Keratinocyte (primary cell): ENCODE measurements around the gene VAV2. TPM values are rescaled to one million over a fixed set of nuclear protein-coding genes. Genes with fewer than 3 reads are reported as not detected.

Experiments
- DNase-seq: peaks from one replicate; pipeline ENCODE4 v3.0.0-alpha.2; 2011; ENCODE audit warnings: low read depth, missing footprints, low spot score
- FAIRE-seq: peaks from 2 replicates; lab custom pipeline; 2011; peaks lifted over from hg19 to GRCh38; lab: Jason Lieb, UNC
- H2AFZ ChIP-seq: 2 replicates; pipeline ENCODE4 v1.6.0; 2012; ENCODE audit warnings: low read length, control low read depth, inconsistent platforms; ENCODE audit not compliant: control insufficient read depth
- H3K27ac ChIP-seq: 2 replicates; pipeline ENCODE4 v1.5.1; 2011; ENCODE audit warnings: low read length; ENCODE audit not compliant: control insufficient read depth, insufficient read depth
- H3K27me3 ChIP-seq: 3 replicates; pipeline ENCODE4 v1.6.0; 2011; ENCODE audit warnings: low read length; ENCODE audit not compliant: control insufficient read depth, insufficient read depth; ENCODE audit errors: extremely low read depth
- H3K36me3 ChIP-seq, 2 experiments: 2 replicates in 1 of 2; 3 replicates in 1 of 2; pipeline ENCODE4 v1.5.1; 2011; ENCODE audit warnings: low read length in 2 of 2, mild to moderate bottlenecking in 1 of 2; ENCODE audit not compliant: control insufficient read depth in 2 of 2, insufficient read depth in 2 of 2; ENCODE audit errors: extremely low read depth in 1 of 2
- H3K4me1 ChIP-seq: 3 replicates; pipeline ENCODE4 v1.5.1; 2011; ENCODE audit warnings: low read length; ENCODE audit not compliant: control insufficient read depth, insufficient read depth; ENCODE audit errors: extremely low read depth
- H3K4me2 ChIP-seq: 3 replicates; pipeline ENCODE4 v1.6.0; 2011; ENCODE audit warnings: low read depth, low read length; ENCODE audit not compliant: control insufficient read depth, insufficient read depth; ENCODE audit errors: extremely low read depth
- H3K4me3 ChIP-seq, 3 experiments: fragments of 200-600 bp in 1 of 3; sonication (generic) in 1 of 3; 2 replicates in 2 of 3; 3 replicates in 1 of 3; pipeline ENCODE4 v1.5.1; 2011 to 2016; ENCODE audit warnings: low read length in 3 of 3, mild to moderate bottlenecking in 3 of 3, control low read depth in 2 of 3, inconsistent platforms in 1 of 3, low read depth in 1 of 3, mixed read lengths in 1 of 3, mixed run types in 1 of 3, moderate library complexity in 1 of 3; ENCODE audit not compliant: control insufficient read depth in 2 of 3, insufficient read depth in 2 of 3; ENCODE audit errors: extremely low read depth in 1 of 3
- H3K79me2 ChIP-seq: 2 replicates; pipeline ENCODE4 v1.6.0; 2012; ENCODE audit warnings: low read length; ENCODE audit not compliant: control insufficient read depth, insufficient read depth
- H3K9ac ChIP-seq: 3 replicates; pipeline ENCODE4 v1.6.0; 2011; ENCODE audit warnings: low read length; ENCODE audit not compliant: control insufficient read depth, insufficient read depth; ENCODE audit errors: extremely low read depth
- H3K9me1 ChIP-seq: 3 replicates; pipeline ENCODE4 v1.6.0; 2011; ENCODE audit warnings: low read length; ENCODE audit not compliant: control insufficient read depth, insufficient read depth; ENCODE audit errors: extremely low read depth
- H3K9me3 ChIP-seq: 2 replicates; pipeline ENCODE4 v1.5.1; 2012; ENCODE audit warnings: low read depth, low read length; ENCODE audit not compliant: control insufficient read depth
- H4K20me1 ChIP-seq: 3 replicates; pipeline ENCODE4 v1.6.0; 2011; ENCODE audit warnings: low read length; ENCODE audit not compliant: control insufficient read depth, insufficient read depth; ENCODE audit errors: extremely low read depth
- EZH2 ChIP-seq: IDR thresholded peaks from one replicate; pipeline ENCODE4 v1.6.1; 2012; ENCODE audit warnings: inconsistent platforms, mild to moderate bottlenecking, low read length, moderate library complexity
- dilution Hi-C: fragments of 300-500 bp; cut with MboI; formaldehyde crosslinking; loops from one replicate; pipeline ENCODE4 v1.7.0; 2020; ENCODE audit warnings: low sequenced_read_pairs; ENCODE audit not compliant: extremely low pct_ligation_motif_present
- polyA plus RNA-seq, 5 experiments: library from polyadenylated mRNA; depleted of rRNA in 3 of 5; stranded (reverse) in 3 of 5; stranded (forward) in 1 of 5; unstranded in 1 of 5; fragments of >200 nt; gene quantifications; 1 replicate in 1 of 5; 2 replicates in 3 of 5; 3 replicates in 1 of 5; pipeline versions ENCODE4 v1.2.1 to v1.2.3, GENCODE V29; 2011 to 2012; ENCODE audit warnings: missing spikeins in 2 of 5, low read depth in 1 of 5, low replicate concordance in 1 of 5
- TF ChIP-seq, protein P1 (sequence below), 3 experiments: IDR thresholded peaks in 1 of 3; conservative IDR thresholded peaks in 1 of 3; optimal IDR thresholded peaks in 1 of 3; 2 replicates in 2 of 3; 3 replicates in 1 of 3; pipeline versions ENCODE3 to v1.5.1; 2011; ENCODE audit warnings: low read length in 3 of 3, mild to moderate bottlenecking in 3 of 3, moderate library complexity in 2 of 3, control low read depth in 1 of 3, inconsistent platforms in 1 of 3; ENCODE audit not compliant: insufficient read depth in 2 of 3; ENCODE audit errors: extremely low read depth in 1 of 3

Gene VAV2
- polyA plus RNA-seq, 1 donor (not counting 4 experiments of a cell fraction or from before 2014, with no cell fraction given), result 16.4 TPM

DNA sequence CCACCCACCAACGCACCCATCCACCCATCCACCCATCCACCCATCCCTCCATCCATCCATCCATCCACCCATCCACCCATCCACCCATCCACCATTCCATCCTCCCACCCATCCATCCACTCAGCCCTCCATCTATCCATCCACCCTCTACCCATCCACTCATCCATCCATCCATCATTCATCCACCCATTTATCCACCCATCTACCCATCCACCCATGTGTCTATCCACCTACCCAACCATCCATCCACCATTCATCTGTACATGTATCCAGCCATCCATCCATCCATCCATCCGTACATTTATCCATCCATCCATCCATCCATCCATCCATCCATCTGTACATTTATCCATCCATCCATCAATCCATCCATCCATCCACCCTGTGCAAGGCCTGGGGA is 11.1 kb upstream of the VAV2 start:
- no peak overlapping the region for H3K4me2 ChIP-seq
- H3K9ac ChIP-seq, result no peak overlapping the region
- H3K79me2 ChIP-seq, result no peaks in the 10 kb centered on the region
- H4K20me1 ChIP-seq, result no peaks in the 10 kb centered on the region
- DNase-seq, result no peak
- TF ChIP-seq, protein P1, sequence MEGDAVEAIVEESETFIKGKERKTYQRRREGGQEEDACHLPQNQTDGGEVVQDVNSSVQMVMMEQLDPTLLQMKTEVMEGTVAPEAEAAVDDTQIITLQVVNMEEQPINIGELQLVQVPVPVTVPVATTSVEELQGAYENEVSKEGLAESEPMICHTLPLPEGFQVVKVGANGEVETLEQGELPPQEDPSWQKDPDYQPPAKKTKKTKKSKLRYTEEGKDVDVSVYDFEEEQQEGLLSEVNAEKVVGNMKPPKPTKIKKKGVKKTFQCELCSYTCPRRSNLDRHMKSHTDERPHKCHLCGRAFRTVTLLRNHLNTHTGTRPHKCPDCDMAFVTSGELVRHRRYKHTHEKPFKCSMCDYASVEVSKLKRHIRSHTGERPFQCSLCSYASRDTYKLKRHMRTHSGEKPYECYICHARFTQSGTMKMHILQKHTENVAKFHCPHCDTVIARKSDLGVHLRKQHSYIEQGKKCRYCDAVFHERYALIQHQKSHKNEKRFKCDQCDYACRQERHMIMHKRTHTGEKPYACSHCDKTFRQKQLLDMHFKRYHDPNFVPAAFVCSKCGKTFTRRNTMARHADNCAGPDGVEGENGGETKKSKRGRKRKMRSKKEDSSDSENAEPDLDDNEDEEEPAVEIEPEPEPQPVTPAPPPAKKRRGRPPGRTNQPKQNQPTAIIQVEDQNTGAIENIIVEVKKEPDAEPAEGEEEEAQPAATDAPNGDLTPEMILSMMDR (optimal IDR thresholded peaks at IDR 0.05 in 1 of 3, IDR thresholded peaks at IDR 0.05 in 1 of 3, conservative IDR thresholded peaks at IDR 0.05 in 1 of 3; ENCODE audit: extremely low read depth in 1 of 3, insufficient read depth in 2 of 3, low read length in 3 of 3), result no peak
- no peak for TF ChIP-seq EZH2
- FAIRE-seq, result no peak
- no peak overlapping the region for H3K27ac ChIP-seq
- no peaks in the 10 kb centered on the region for H3K4me1 ChIP-seq
- peaks cover 6% of the 10 kb centered on the region for H3K27me3 ChIP-seq
- dilution Hi-C loops, result no loop called here
- H2AFZ ChIP-seq, result no peak overlapping the region
- no peak overlapping the region for H3K4me3 ChIP-seq
- H3K9me3 ChIP-seq, result no peaks in the 10 kb centered on the region
- no peaks in the 10 kb centered on the region for H3K9me1 ChIP-seq
- H3K36me3 ChIP-seq, result no peaks in the 10 kb centered on the region

DNA sequence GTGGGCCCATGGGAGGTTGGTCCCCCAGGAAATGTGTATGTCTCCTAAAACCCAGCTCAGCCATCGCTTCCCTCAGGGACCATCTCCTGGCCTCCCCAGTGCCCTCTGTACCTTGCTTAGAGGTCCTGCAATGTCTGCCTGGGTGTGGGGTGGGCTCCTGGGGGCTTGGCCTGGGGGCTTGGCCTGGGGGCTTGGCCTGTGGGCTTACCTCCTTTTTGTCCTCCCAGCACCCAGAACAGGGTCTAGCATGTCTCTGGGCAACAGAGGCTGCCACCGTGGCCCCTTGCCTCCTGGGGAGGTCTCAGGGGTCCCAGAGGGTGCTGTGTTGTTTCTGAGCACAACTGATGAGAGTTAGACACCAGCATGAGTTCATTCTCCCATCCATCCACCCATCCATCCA is 10.7 kb upstream of the VAV2 start:
- no peak overlapping the region for H3K4me3 ChIP-seq
- DNase-seq, result no peak
- dilution Hi-C loops, result no loop called here

More for the DNA sequence above, 10.7 kb upstream of the VAV2 start:
- no peak for FAIRE-seq
- H3K9me1 ChIP-seq, result no peaks in the 10 kb centered on the region
- H3K27ac ChIP-seq, result no peak overlapping the region
- TF ChIP-seq, protein P1 (optimal IDR thresholded peaks at IDR 0.05 in 1 of 3, IDR thresholded peaks at IDR 0.05 in 1 of 3, conservative IDR thresholded peaks at IDR 0.05 in 1 of 3; ENCODE audit: extremely low read depth in 1 of 3, insufficient read depth in 2 of 3, low read length in 3 of 3), result no peak
- TF ChIP-seq EZH2, result no peak
- peaks cover 6% of the 10 kb centered on the region for H3K27me3 ChIP-seq
- no peaks in the 10 kb centered on the region for H3K36me3 ChIP-seq
- no peak overlapping the region for H2AFZ ChIP-seq
- H3K4me2 ChIP-seq, result no peak overlapping the region
- no peaks in the 10 kb centered on the region for H3K79me2 ChIP-seq
- H3K9me3 ChIP-seq, result no peaks in the 10 kb centered on the region
- H4K20me1 ChIP-seq, result no peaks in the 10 kb centered on the region
- H3K9ac ChIP-seq, result no peak overlapping the region
- H3K4me1 ChIP-seq, result no peaks in the 10 kb centered on the region
